Activated naive CD4-positive, alpha-beta T cell treated with anti-CD3 and anti-CD28 coated beads, Interleukin-2, amount 10 ng/mL, durations not matched to agents 7 days and 5 days (primary cell): ENCODE results near the gene C12orf76.
"Not testable (repeated sequence)": the region's sequence is repeated elsewhere in the genome, so short reads cannot be mapped to it uniquely, and the experiment has no call there.

Experiments used
- CTCF ChIA-PET: fragments of 350-600 bp; sonication (Branson Sonifier 250); formaldehyde crosslinking; loops from one replicate; lab custom pipeline; 2021; ENCODE audit warnings: antibody characterized with exemption; lab: Charles Lee
- DNase-seq: peaks from one replicate; pipeline ENCODE4 v3.0.0-alpha.2; 2020
- H3K27ac Mint-ChIP-seq: one replicate; pipeline ENCODE4 v1.8.0; 2021; ENCODE audit warnings: mild to moderate bottlenecking, moderate library complexity, mixed read lengths
- H3K27me3 Mint-ChIP-seq: one replicate; pipeline ENCODE4 v1.8.0; 2021; ENCODE audit warnings: mild to moderate bottlenecking, mixed read lengths
- H3K36me3 Mint-ChIP-seq: one replicate; pipeline ENCODE4 v1.8.0; 2021; ENCODE audit warnings: mixed read lengths
- H3K4me1 Mint-ChIP-seq: one replicate; pipeline ENCODE4 v1.8.0; 2021; ENCODE audit warnings: mixed read lengths
- H3K4me3 Mint-ChIP-seq: one replicate; pipeline ENCODE4 v1.8.0; 2021; ENCODE audit warnings: mild to moderate bottlenecking, moderate library complexity, mixed read lengths
- H3K9me3 Mint-ChIP-seq: one replicate; pipeline ENCODE4 v1.8.0; 2021; ENCODE audit warnings: mixed read lengths

C12orf76 gene

GRCh38 chr12:110023059-110023980 lies 25.0 kb downstream of the C12orf76 start:
- H3K27ac Mint-ChIP-seq: no peak overlapping the region
- H3K4me1 Mint-ChIP-seq: peaks cover 7% of the 10 kb centered on the region
- no peak for DNase-seq
- H3K4me3 Mint-ChIP-seq: no peak overlapping the region
- no peaks in the 10 kb centered on the region for H3K9me3 Mint-ChIP-seq
- H3K27me3 Mint-ChIP-seq: no peaks in the 10 kb centered on the region
- peaks cover 58% of the 10 kb centered on the region for H3K36me3 Mint-ChIP-seq
- CTCF ChIA-PET: interaction anchor here (1.0 to 1.9 kb wide), 5 partner anchors 10 to 19 kb away, joined by 3 to 9 read pairs (median 6); no protein-coding TSS in a partner anchor

GRCh38 chr12:110020956-110021355 lies 27.4 kb downstream of the C12orf76 start:
- H3K27ac Mint-ChIP-seq: no peak overlapping the region
- no peak overlapping the region for H3K4me3 Mint-ChIP-seq
- peaks cover 56% of the 10 kb centered on the region for H3K36me3 Mint-ChIP-seq
- H3K27me3 Mint-ChIP-seq: no peaks in the 10 kb centered on the region
- DNase-seq: no peak
- H3K4me1 Mint-ChIP-seq: peaks cover 11% of the 10 kb centered on the region
- CTCF ChIA-PET: interaction anchor here (0.6 to 1.6 kb wide), 2 partner anchors 14 to 19 kb away, joined by 3 read pairs; no protein-coding TSS in a partner anchor
- no peaks in the 10 kb centered on the region for H3K9me3 Mint-ChIP-seq

GRCh38 chr12:110015132-110015531 lies 33.2 kb downstream of the C12orf76 start:
- H3K27me3 Mint-ChIP-seq: no peaks in the 10 kb centered on the region
- H3K9me3 Mint-ChIP-seq: no peaks in the 10 kb centered on the region
- H3K4me3 Mint-ChIP-seq: peak overlapping the region; percentile 53
- peaks cover 55% of the 10 kb centered on the region for H3K36me3 Mint-ChIP-seq
- no peak for DNase-seq
- peak overlapping the region; percentile 84 for H3K27ac Mint-ChIP-seq
- peaks cover 47% of the 10 kb centered on the region for H3K4me1 Mint-ChIP-seq
- CTCF ChIA-PET: interaction anchor here (1.4 kb wide), 1 partner anchor 12 kb away, joined by 4 read pairs; no protein-coding TSS in a partner anchor

GRCh38 chr12:110012659-110013058 lies 35.7 kb downstream of the C12orf76 start:
- peaks cover 49% of the 10 kb centered on the region for H3K36me3 Mint-ChIP-seq
- no peak for DNase-seq
- H3K4me3 Mint-ChIP-seq: no peak overlapping the region
- H3K4me1 Mint-ChIP-seq: peaks cover 64% of the 10 kb centered on the region
- no peaks in the 10 kb centered on the region for H3K27me3 Mint-ChIP-seq
- H3K9me3 Mint-ChIP-seq: no peaks in the 10 kb centered on the region
- CTCF ChIA-PET: interaction anchor here (1.6 kb wide), 1 partner anchor 11 kb away, joined by 3 read pairs; no protein-coding TSS in a partner anchor
- H3K27ac Mint-ChIP-seq: peak overlapping the region; percentile 36

- DNase-seq: no peak
- no peaks in the 10 kb centered on the region for H3K27me3 Mint-ChIP-seq
- H3K36me3 Mint-ChIP-seq: peaks cover 46% of the 10 kb centered on the region
- CTCF ChIA-PET: no interaction called here
- peaks cover 64% of the 10 kb centered on the region for H3K4me1 Mint-ChIP-seq
- no peaks in the 10 kb centered on the region for H3K9me3 Mint-ChIP-seq
- peak overlapping the region; percentile 50 for H3K27ac Mint-ChIP-seq
- H3K4me3 Mint-ChIP-seq: no peak overlapping the region
These were observed 36.2 kb downstream of the C12orf76 start for GRCh38 chr12:110012137-110012536.

- Mint-ChIP-seq H3K36me3 (peaks cover 46% of the 10 kb centered on the region), H3K27me3 (no peaks in the 10 kb centered on the region), H3K4me3 (no peak overlapping the region), H3K9me3 (no peaks in the 10 kb centered on the region), H3K4me1 (peaks cover 64% of the 10 kb centered on the region), H3K27ac (no peak overlapping the region)
- DNase-seq: no peak
- CTCF ChIA-PET: interaction anchor here (1.2 kb wide), 1 partner anchor 12 kb away, joined by 6 read pairs; no protein-coding TSS in a partner anchor
These were observed 37.2 kb downstream of the C12orf76 start for GRCh38 chr12:110010853-110011723.

- H3K27me3 Mint-ChIP-seq, H3K9me3 Mint-ChIP-seq, H3K27ac Mint-ChIP-seq, CTCF ChIA-PET, H3K4me3 Mint-ChIP-seq, DNase-seq: not testable (repeated sequence)
- peaks cover 44% of the 10 kb centered on the region for H3K36me3 Mint-ChIP-seq
- H3K4me1 Mint-ChIP-seq: peaks cover 70% of the 10 kb centered on the region
These were observed 39.5 kb downstream of the C12orf76 start for GRCh38 chr12:110008681-110009398.

- Mint-ChIP-seq H3K27ac (no peak overlapping the region), H3K27me3 (no peaks in the 10 kb centered on the region), H3K4me3 (no peak overlapping the region), H3K36me3 (peaks cover 44% of the 10 kb centered on the region), H3K4me1 (peaks cover 78% of the 10 kb centered on the region), H3K9me3 (no peaks in the 10 kb centered on the region)
- no peak for DNase-seq
- CTCF ChIA-PET: no interaction called here
These were observed 40.4 kb downstream of the C12orf76 start for GRCh38 chr12:110007881-110008280.

- H3K36me3 Mint-ChIP-seq: peaks cover 39% of the 10 kb centered on the region
- H3K4me1 Mint-ChIP-seq: peaks cover 73% of the 10 kb centered on the region
- CTCF ChIA-PET: no interaction called here
These were observed 42.2 kb downstream of the C12orf76 start for GRCh38 chr12:110006115-110006514.

GRCh38 chr12:110005319-110005973 lies 42.9 kb downstream of the C12orf76 start:
- peak; percentile 30 for DNase-seq
- CTCF ChIA-PET: no interaction called here

More at GRCh38 chr12:110006115-110006514, 42.2 kb downstream of the C12orf76 start:
- DNase-seq: no peak
- H3K27me3 Mint-ChIP-seq: no peaks in the 10 kb centered on the region
- H3K27ac Mint-ChIP-seq: no peak overlapping the region
- H3K9me3 Mint-ChIP-seq: no peaks in the 10 kb centered on the region
- H3K4me3 Mint-ChIP-seq: no peak overlapping the region

GRCh38 chr12:110004598-110004997 lies 43.7 kb downstream of the C12orf76 start:
- peaks cover 40% of the 10 kb centered on the region for H3K36me3 Mint-ChIP-seq
- peak overlapping the region; percentile 28 for H3K27ac Mint-ChIP-seq
- H3K9me3 Mint-ChIP-seq: no peaks in the 10 kb centered on the region
- H3K4me1 Mint-ChIP-seq: peaks cover 72% of the 10 kb centered on the region
- DNase-seq: no peak
- CTCF ChIA-PET: interaction anchor here (0.9 kb wide), 1 partner anchor 33 kb away, joined by 3 read pairs; no protein-coding TSS in a partner anchor
- no peak overlapping the region for H3K4me3 Mint-ChIP-seq
- H3K27me3 Mint-ChIP-seq: no peaks in the 10 kb centered on the region

More at GRCh38 chr12:110005319-110005973, 42.9 kb downstream of the C12orf76 start:
- Mint-ChIP-seq H3K27ac (peak overlapping the region; percentile 76), H3K4me3 (peak overlapping the region; percentile 13), H3K36me3 (peaks cover 38% of the 10 kb centered on the region), H3K9me3 (no peaks in the 10 kb centered on the region), H3K4me1 (peaks cover 71% of the 10 kb centered on the region), H3K27me3 (no peaks in the 10 kb centered on the region)

GRCh38 chr12:110002676-110003515 lies 45.4 kb downstream of the C12orf76 start:
- CTCF ChIA-PET: interaction anchor here (0.9 to 1.2 kb wide), 2 partner anchors 8 to 13 kb away, joined by 3 to 4 read pairs; no protein-coding TSS in a partner anchor
- Mint-ChIP-seq H3K4me1 (peaks cover 73% of the 10 kb centered on the region), H3K27ac (peak overlapping the region; percentile 35), H3K9me3 (no peaks in the 10 kb centered on the region), H3K27me3 (peaks cover 3% of the 10 kb centered on the region), H3K4me3 (no peak overlapping the region), H3K36me3 (peaks cover 33% of the 10 kb centered on the region)
- no peak for DNase-seq
